K562 (cell line): ENCODE results near the gene TET2. TPM values are rescaled to one million over a fixed set of nuclear protein-coding genes. Genes with fewer than 3 reads are reported as not detected.

Experiments
- ATAC-seq: fragments of 200-7000 bp; cut with Tn5 transposase; 3 replicates; pipeline ENCODE4 v1.9.1; 2020; ENCODE audit warnings: moderate library complexity
- BruUV-seq: library from RNA; stranded (reverse); fragments of 400-500 nt; replicated peaks from 2 replicates; lab custom pipeline; 2021; lab: Mats Ljungman, UMichigan
- CTCF ChIA-PET: fragments of 300-600 bp; formaldehyde crosslinking; extraction: SDS; loops from one replicate; lab custom pipeline; 2021; ENCODE audit warnings: low intra/inter-chr PET ratio; lab: Yijun Ruan, JAX
- POLR2A ChIA-PET: fragments of 300-600, 350-650 bp; sonication (Branson Sonifier 250); formaldehyde crosslinking; extraction: SDS; loops from one replicate; lab custom pipeline; 2021; ENCODE audit warnings: antibody characterized with exemption, inconsistent platforms; lab: Yijun Ruan, JAX
- DNase-seq, 4 experiments: peaks; one replicate each; pipeline versions ENCODE4 v3.0.0 to v3.0.0-alpha.2; 2011 to 2018; ENCODE audit warnings: low spot score in 3 of 4, mixed read lengths in 3 of 4; ENCODE audit errors: extremely low read depth in 1 of 4
- FAIRE-seq: peaks from 2 replicates; lab custom pipeline; 2011; peaks lifted over from hg19 to GRCh38; lab: Jason Lieb, UNC
- H2AFZ ChIP-seq: 2 replicates; pipeline ENCODE4 v1.6.0; 2011; ENCODE audit warnings: low read depth, low read length, control low read depth, inconsistent platforms
- H3K27ac ChIP-seq: fragments of 200-600 bp; 3 replicates; pipeline ENCODE4 v1.8.0; 2011; ENCODE audit warnings: low read depth, mild to moderate bottlenecking, control low read depth, inconsistent platforms, low read length, moderate library complexity, mixed read lengths; ENCODE audit errors: extremely low read depth
- H3K27me3 ChIP-seq, 2 experiments: fragments of 300-600 bp in 1 of 2; 2 replicates in 1 of 2; 3 replicates in 1 of 2; pipeline versions ENCODE4 v1.6.0 to v1.8.0; 2011; ENCODE audit warnings: inconsistent platforms in 2 of 2, low read length in 2 of 2, mild to moderate bottlenecking in 1 of 2, mixed read lengths in 1 of 2, moderate library complexity in 1 of 2; ENCODE audit not compliant: control insufficient read depth in 2 of 2, insufficient read depth in 2 of 2
- H3K36me3 ChIP-seq: fragments of 300-600 bp; 3 replicates; pipeline ENCODE4 v1.8.0; 2011; ENCODE audit warnings: mild to moderate bottlenecking, low read length, inconsistent platforms; ENCODE audit not compliant: control insufficient read depth, insufficient read depth
- H3K4me1 ChIP-seq, 2 experiments: fragments of 200-600 bp in 1 of 2; replicated peaks in 1 of 2; 2 replicates in 1 of 2; 3 replicates in 1 of 2; pipeline versions ENCODE4 v1.5.1 to v1.8.0; 2011; ENCODE audit warnings: inconsistent platforms in 2 of 2, low read length in 2 of 2, mild to moderate bottlenecking in 1 of 2, mixed read lengths in 1 of 2, moderate library complexity in 1 of 2; ENCODE audit not compliant: control insufficient read depth in 2 of 2, insufficient read depth in 2 of 2
- H3K4me2 ChIP-seq: 2 replicates; pipeline ENCODE4 v1.6.1; 2011; ENCODE audit warnings: low read length, control low read depth, inconsistent platforms, mixed read lengths; ENCODE audit not compliant: insufficient read depth
- H3K4me3 ChIP-seq: fragments of 200-600 bp; sonication (generic), shearing (Covaris generic); 2 replicates; pipeline ENCODE4 v1.5.1; 2016; ENCODE audit warnings: control low read depth, inconsistent platforms
- H3K79me2 ChIP-seq: fragments of 200-600 bp; 3 replicates; pipeline ENCODE4 v1.8.0; 2011; ENCODE audit warnings: low read length, inconsistent platforms; ENCODE audit not compliant: control insufficient read depth, insufficient read depth
- H3K9ac ChIP-seq, 2 experiments: 2 replicates each; pipeline versions ENCODE4 v1.6.0 to v1.6.1; 2011; ENCODE audit warnings: low read depth in 2 of 2, low read length in 2 of 2, control low read depth in 1 of 2, inconsistent platforms in 1 of 2, mild to moderate bottlenecking in 1 of 2, mixed read lengths in 1 of 2; ENCODE audit not compliant: insufficient read depth in 1 of 2
- H3K9me1 ChIP-seq: one replicate; pipeline ENCODE4 v1.6.0; 2011; ENCODE audit warnings: inconsistent platforms, mild to moderate bottlenecking, low read length, moderate library complexity; ENCODE audit not compliant: control insufficient read depth, insufficient read depth
- H3K9me3 ChIP-seq: replicated peaks from 2 replicates; pipeline ENCODE4 v1.5.1; 2011; ENCODE audit warnings: low read depth, low read length, inconsistent platforms; ENCODE audit not compliant: control insufficient read depth, insufficient read depth
- H4K20me1 ChIP-seq: replicated peaks from 2 replicates; pipeline ENCODE4 v1.6.1; 2011; ENCODE audit warnings: low read length, inconsistent platforms, mixed read lengths; ENCODE audit not compliant: control insufficient read depth, insufficient read depth
- BRD9 ChIP-seq: fragments of 450-650 bp; IDR thresholded peaks from 2 replicates; pipeline ENCODE4 v1.6.1; 2018; ENCODE audit warnings: low read depth; ENCODE audit not compliant: partially characterized antibody
- HDAC6 ChIP-seq: IDR thresholded peaks from 2 replicates; pipeline ENCODE4 v1.6.1; 2012; ENCODE audit warnings: low read depth, mild to moderate bottlenecking, control low read depth, inconsistent platforms, low read length, moderate library complexity
- HIVEP1 ChIP-seq: fragments of 250-450 bp; sonication (Bioruptor Pico); IDR thresholded peaks from 2 replicates; pipeline ENCODE4 v1.4.0; 2020; ENCODE audit warnings: mild to moderate bottlenecking
- HNRNPUL1 ChIP-seq: fragments of 200-400 bp; formaldehyde crosslinking; IDR thresholded peaks from 2 replicates; pipeline ENCODE4 v1.6.1; 2017; ENCODE audit warnings: low read length
- ILF3 ChIP-seq: fragments of 450-650 bp; IDR thresholded peaks from 2 replicates; pipeline ENCODE4 v1.6.1; 2018; ENCODE audit warnings: antibody characterized with exemption, mild to moderate bottlenecking, moderate library complexity, borderline replicate concordance
- KLF6 ChIP-seq: fragments of 250-450 bp; sonication (Bioruptor Pico); IDR thresholded peaks from 2 replicates; pipeline ENCODE4 v1.4.0; 2020; ENCODE audit warnings: mild to moderate bottlenecking, moderate library complexity, borderline replicate concordance
- LCOR ChIP-seq: sonication (generic); formaldehyde crosslinking; IDR thresholded peaks from 2 replicates; pipeline ENCODE4 v1.8.0; 2022; ENCODE audit warnings: mild to moderate bottlenecking, missing genetic modification reagents
- MBD1 ChIP-seq: fragments of 250-450 bp; sonication (Bioruptor Pico); IDR thresholded peaks from 2 replicates; pipeline ENCODE4 v1.8.0; 2022; ENCODE audit warnings: inconsistent platforms
- NFIC ChIP-seq: fragments of 450-650 bp; IDR thresholded peaks from 2 replicates; pipeline ENCODE4 v1.6.1; 2017; ENCODE audit warnings: mild to moderate bottlenecking, inconsistent platforms
- POLR2H ChIP-seq: IDR thresholded peaks from 2 replicates; pipeline ENCODE4 v1.6.1; 2016; ENCODE audit warnings: missing genetic modification characterization, low read depth, mild to moderate bottlenecking, control low read depth, missing compliant biosample characterization, moderate library complexity
- RBM15 ChIP-seq: fragments of 200-400 bp; formaldehyde crosslinking; IDR thresholded peaks from 2 replicates; pipeline ENCODE4 v1.6.1; 2018; ENCODE audit warnings: mild to moderate bottlenecking, low read length, moderate library complexity; ENCODE audit not compliant: insufficient read depth
- TARDBP ChIP-seq: fragments of 450-650 bp; IDR thresholded peaks from 2 replicates; pipeline ENCODE4 v1.6.1; 2016
- ZNF174 ChIP-seq: fragments of 250-450 bp; sonication (Bioruptor Pico); IDR thresholded peaks from 2 replicates; pipeline ENCODE4 v1.4.0; 2020; ENCODE audit warnings: mild to moderate bottlenecking
- ZNF407 ChIP-seq: fragments of 450-650 bp; IDR thresholded peaks from 2 replicates; pipeline ENCODE4 v1.6.1; 2016; ENCODE audit warnings: low read depth
- ZNF431 ChIP-seq: sonication (generic); formaldehyde crosslinking; IDR thresholded peaks from 2 replicates; pipeline ENCODE4 v1.8.0; 2022; ENCODE audit warnings: mild to moderate bottlenecking, missing genetic modification reagents
- WGBS: fragments of 100-300 bp; shearing (Covaris generic); methylation state at CpG from one replicate; pipeline ENCODE4 v1.1.6; 2016; ENCODE audit warnings: low coverage, mixed read lengths; ENCODE audit not compliant: insufficient coverage; ENCODE audit errors: missing lambda C conversion rate; 5-methylcytosine and 5-hydroxymethylcytosine counted together
- in situ Hi-C: fragments of 300-500 bp; cut with MboI; formaldehyde crosslinking; loops from 4 replicates; pipeline ENCODE4 v1.15.0; 2018; ENCODE audit warnings: inconsistent platforms, mixed read lengths
- intact Hi-C: fragments of 100-400 bp; cut with micrococcal nuclease; formaldehyde crosslinking; loops from 2 replicates; pipeline ENCODE4 v1.14.2; 2022
- polyA plus RNA-seq, 8 experiments: library from polyadenylated mRNA; depleted of rRNA in 4 of 8; stranded (reverse) in 5 of 8; unstranded in 3 of 8; fragments of >200 nt; fragmentation: Nextera tagmentation in 2 of 8; fragmentation: Illumina TruSeq in 1 of 8; extraction: Ambion mirVana in 2 of 8; extraction: Trizol in 1 of 8; gene quantifications; 2 replicates each; pipeline versions ENCODE4 v1.2.1 to v1.2.3, GENCODE V29; 2011 to 2014; ENCODE audit warnings: inconsistent platforms in 1 of 8, missing spikeins in 1 of 8
- total RNA-seq, 7 experiments: library from RNA; depleted of rRNA in 6 of 7; stranded (reverse); fragments of >200 nt in 6 of 7; fragmentation: Illumina TruSeq in 2 of 7; extraction: Trizol in 2 of 7; gene quantifications; 2 replicates each; pipeline versions ENCODE4 v1.2.1 to v1.2.3, GENCODE V29; 2011 to 2021; ENCODE audit warnings: low replicate concordance in 1 of 7

TET2 gene
- total and polyA plus RNA-seq, 9 of the 15 experiments (the other 6 are each of a cell fraction or from before 2014, with no cell fraction given): 0.80 to 11.1 (median 4.9) TPM

- no TSS peak for BruUV-seq
- H3K4me2 ChIP-seq: no peak overlapping the region
- H3K9me1 ChIP-seq: no peaks in the 10 kb centered on the region
- FAIRE-seq: no peak
- H3K4me3 ChIP-seq: no peak overlapping the region
- intact Hi-C loops (no loop called here), in situ Hi-C loops (no loop called here)
- H3K9me3 ChIP-seq: no peaks in the 10 kb centered on the region
- no peaks in the 10 kb centered on the region for H4K20me1 ChIP-seq
- ChIA-PET CTCF (no interaction called here), POLR2A (no interaction called here)
- H3K27ac ChIP-seq: no peak overlapping the region
- no peak for DNase-seq
- H2AFZ ChIP-seq: no peak overlapping the region
- H3K9ac ChIP-seq: no peak overlapping the region
- 0% methylated on average over 1 of the region's 1 CpG for WGBS
- H3K36me3 ChIP-seq: no peaks in the 10 kb centered on the region
- H3K4me1 ChIP-seq: no peaks in the 10 kb centered on the region
- H3K79me2 ChIP-seq: no peaks in the 10 kb centered on the region
- H3K27me3 ChIP-seq: no peaks in the 10 kb centered on the region
- ATAC-seq: no peak
- TF ChIP-seq HNRNPUL1 (no peak), MBD1 (CRISPR knock-in tag) (no peak), TARDBP (no peak), ZNF407 (no peak), ZNF431 (CRISPR knock-in tag) (no peak), KLF6 (CRISPR knock-in tag) (no peak), HDAC6 (no peak), HIVEP1 (no peak), BRD9 (no peak), ILF3 (no peak), POLR2H (tag) (no peak), NFIC (no peak), ZNF174 (CRISPR knock-in tag) (no peak), LCOR (no peak), RBM15 (no peak)
Observed at GRCh38 chr4:105283501-105283900, 136.8 kb downstream of the TET2 start.
